Endometrium (tissue), 2 donors: ENCODE measurements around the gene CCDC136.

Experiments
- FAIRE-seq: peaks from 2 replicates; lab custom pipeline; 2012; peaks lifted over from hg19 to GRCh38; lab: Jason Lieb, UNC
- donor health status: control.
- donor health status: control.

CCDC136 gene

DNA sequence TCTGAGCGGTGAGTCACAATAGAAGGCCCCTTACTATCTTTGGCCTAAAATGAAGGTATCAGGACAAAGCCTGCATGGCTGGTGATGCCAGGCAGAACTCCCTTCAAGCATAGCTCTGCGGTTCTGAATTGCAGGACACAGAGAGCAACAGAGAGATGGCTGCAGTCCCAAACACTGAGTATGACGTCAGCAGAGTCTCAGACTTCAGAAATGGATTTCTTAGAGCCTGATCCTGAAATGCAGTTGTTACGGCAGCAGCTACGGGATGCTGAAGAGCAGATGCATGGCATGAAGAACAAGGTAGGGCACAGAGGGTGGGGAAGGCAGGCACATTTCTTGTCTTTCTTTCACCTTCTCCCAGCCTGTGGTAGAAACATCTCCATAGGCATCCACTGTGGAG, 13.5 kb downstream of the CCDC136 start:
- FAIRE-seq: no peak

DNA sequence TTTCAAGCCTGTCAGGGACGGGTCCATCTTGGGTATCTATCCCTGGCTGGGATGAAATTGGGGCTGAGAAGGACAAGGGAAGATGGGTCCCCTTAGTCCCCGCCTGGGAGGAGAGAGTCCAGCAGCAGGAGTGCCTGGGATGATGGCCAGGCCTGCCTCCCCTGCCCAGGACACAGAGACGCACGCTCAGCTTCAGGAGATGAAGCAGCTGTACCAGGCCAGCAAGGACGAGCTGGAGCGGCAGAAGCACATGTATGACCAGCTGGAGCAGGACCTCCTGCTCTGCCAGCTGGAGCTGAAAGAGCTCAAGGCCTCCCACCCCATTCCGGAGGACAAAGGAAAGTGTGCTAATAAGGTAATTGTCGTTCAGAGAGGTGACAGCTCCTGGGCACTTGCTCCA, 15.4 kb downstream of the CCDC136 start:
- FAIRE-seq: no peak

DNA sequence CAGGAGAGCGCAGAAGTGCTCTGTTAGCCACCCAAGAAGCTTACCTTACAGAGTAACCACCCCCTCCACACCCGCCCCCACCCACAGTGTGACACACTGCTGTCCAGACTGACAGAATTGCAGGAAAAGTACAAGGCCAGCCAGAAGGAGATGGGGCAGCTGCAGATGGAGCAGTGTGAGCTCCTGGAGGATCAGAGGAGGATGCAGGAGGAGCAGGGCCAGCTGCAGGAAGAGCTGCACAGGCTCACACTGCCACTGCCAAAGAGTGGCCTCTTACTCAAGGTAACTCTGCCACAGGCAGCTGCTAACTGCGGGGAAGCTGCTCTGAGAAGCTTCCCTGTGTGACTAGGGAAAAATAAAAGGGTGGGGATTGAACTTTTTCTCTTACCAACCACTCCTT, 17.6 kb downstream of the CCDC136 start:
- no peak for FAIRE-seq

DNA sequence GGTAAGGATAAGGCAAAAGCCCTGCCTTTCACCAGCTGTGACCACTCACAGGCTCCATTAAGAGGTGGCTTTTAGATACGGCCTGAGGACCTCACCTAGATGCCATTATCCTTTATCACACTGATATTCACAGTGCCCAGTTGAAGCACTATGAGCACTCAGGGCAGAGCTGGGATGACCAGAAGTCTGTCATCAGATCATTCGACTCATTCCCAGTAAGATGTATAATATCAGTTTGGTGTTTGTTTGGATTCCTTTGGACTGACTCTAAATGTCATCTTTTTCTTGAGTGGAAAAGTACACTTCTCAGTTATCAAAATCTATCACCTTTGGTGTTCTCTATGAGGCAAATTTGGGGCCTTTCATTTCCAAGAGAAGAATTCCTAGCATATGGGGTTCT, 18.7 kb downstream of the CCDC136 start:
- FAIRE-seq: no peak

DNA sequence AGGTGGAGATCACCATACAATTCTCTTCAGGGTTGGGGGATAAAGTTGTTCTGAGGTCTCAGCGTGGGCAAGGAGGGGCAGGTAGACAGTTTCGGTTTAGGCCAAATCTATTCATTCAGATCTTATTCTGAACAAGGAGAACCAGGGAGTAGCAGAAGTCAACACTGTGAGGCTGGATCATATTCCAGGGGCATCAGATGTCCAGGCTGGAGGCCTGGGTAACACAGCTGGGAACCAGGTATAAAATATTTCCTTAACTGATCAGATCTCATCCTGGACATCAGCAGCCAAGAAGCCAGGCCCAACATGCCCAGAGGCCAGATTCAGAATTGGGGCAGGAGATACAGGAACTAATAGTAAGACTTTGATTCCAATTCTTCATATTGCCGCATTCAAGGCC, 19.2 kb downstream of the CCDC136 start:
- FAIRE-seq: no peak

DNA sequence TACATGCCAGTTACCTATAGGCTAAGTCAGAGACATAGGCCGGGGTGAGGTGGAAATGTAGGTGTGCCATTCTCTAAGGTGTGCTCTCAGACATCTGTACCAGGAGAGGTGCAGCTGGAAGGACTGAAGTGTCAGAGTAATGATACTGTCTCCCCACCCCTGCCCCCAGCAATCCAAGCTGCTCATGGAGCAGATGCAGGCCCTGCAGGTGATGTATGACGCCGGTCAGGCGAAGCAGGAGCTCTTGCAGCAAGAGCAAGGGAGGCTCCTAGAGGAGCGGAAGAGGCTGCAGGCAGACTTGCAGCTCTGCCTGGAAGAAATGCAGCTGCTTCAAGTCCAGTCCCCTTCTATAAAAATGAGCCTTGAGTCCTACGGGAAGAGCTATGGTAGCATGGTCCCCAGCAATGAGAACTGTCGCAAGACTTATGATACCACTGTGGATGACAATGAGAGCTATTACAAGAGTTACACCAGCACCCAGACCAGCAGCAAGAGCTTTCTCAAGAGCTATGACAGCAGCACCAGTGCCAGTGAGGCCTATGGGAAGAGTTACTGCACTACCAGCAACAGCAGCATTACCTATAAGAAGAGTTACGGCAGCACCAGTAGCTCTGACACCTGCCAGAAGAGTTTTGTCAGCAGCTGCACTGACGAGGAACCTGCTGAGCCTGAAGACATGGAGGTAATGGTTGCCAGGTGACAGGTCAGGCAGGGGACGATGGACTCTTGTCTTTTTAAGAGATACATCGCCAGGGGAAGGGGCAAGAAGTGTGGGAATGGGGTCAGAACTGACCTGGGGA, 20.1 kb downstream of the CCDC136 start:
- FAIRE-seq: no peak

DNA sequence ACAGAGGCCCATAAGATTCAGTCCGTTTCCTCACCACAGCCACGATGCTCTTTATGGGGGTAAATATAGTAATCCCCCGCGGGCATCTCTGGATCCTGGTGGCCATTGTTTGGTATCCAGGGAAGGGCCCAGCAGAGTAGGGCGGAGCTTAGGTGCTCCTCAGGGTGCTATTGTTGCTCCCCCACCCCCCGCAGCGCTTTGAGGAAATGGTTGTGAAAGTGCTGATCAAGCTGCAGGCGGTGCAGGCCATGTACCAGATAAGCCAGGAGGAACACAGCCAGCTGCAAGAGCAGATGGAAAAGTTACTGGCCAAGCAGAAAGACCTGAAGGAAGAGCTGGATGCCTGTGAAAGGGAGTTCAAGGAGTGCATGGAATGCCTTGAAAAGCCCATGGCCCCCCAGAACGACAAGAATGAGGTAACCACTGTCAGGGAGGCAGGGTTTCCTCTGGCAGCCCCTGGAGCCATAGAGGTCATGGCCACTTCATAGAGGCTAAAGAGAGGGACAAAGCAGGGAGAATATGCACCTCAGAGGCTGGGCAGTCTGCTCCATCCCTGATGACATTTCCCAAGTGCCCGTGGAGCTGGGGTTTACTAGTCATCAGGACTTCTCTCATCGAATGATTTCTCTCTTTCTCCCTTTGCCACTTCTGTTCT, 20.9 kb downstream of the CCDC136 start:
- FAIRE-seq: no peak

DNA sequence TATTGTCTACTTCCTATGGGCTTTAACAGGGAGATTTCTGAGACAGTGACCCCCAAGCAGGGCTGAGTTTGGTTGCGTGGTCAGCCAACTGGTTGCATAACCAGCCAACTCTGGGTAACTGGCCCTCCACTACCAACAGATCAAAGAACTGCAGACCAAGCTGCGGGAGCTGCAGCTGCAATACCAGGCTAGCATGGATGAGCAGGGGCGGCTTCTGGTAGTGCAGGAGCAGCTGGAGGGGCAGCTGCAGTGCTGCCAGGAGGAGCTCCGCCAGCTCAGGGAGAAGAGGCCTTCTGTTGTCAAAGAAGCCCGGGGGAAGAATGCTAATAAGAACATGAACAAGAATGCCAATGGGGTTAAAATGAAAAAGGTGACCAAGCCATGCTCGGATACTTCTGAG, 22.7 kb downstream of the CCDC136 start:
- FAIRE-seq: no peak

DNA sequence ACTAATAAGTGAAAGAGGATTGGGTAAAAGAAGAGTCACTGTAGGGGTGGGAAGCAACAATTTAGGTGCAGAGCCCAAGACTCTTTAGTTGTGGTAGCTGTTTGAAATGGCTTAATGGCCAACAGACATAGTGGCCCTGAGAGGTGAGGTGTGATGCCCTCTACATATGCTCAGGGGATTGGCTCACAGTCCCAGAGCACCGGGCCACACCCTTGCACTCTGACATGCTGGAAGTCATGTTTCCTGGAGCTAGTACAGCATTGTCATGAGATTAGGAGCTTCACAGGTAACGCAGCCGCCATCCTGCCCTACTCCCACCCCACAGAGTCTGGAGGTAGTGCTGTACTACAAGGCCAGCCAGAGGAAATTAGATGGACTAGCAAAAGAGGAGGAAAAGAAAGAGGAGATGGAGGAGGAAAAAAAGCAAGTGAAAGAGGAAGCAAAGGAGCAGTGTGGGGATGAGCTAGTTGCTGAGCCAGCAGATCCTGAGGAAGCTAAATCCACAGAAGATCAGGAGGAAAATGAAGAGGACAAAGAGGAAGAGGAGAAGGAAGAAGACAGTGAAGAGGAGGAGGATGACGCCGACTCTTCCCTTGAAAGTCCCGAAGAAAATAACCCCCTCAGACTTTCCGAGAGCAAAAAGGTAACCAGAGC, 23.6 kb downstream of the CCDC136 start:
- FAIRE-seq: no peak

DNA sequence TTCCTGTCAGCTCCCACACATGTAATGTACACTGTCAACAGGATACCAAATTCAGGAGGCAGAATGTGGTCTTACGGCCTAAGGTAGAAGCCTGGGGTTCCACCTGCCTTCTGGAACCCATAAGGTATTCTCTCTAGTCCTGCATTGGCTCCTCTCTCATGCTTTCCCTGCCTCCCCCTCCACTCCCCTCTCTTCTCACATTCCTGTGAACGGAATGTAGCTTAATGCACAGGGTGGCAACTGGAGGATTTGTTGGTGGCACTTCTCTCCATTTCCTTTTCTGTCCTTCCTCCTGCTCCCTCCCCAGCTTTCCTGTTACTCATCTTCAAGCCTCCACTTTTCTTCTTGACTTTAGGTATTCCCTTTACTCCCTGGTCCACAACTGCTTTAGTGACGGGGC, 26.9 kb downstream of the CCDC136 start:
- no peak for FAIRE-seq

DNA sequence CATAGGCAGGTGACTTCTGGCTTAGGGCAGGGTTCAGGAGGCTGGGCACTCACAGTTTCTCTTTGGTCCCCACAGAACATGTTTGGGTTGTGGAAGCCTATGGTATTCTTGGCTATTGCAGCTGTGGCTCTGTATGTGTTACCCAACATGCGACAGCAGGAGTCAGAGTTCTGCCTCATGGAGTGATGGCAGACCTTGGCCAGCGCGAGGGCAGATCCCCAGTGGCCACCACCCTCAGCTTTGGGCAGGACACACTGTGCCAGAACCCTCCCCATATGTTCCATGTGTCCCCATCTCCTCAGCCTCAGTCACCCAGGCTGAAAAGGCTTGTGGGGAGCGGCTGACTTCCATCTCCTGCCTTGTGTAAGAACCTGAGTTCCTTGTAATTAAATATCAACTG, 30.0 kb downstream of the CCDC136 start:
- FAIRE-seq: no peak

DNA sequence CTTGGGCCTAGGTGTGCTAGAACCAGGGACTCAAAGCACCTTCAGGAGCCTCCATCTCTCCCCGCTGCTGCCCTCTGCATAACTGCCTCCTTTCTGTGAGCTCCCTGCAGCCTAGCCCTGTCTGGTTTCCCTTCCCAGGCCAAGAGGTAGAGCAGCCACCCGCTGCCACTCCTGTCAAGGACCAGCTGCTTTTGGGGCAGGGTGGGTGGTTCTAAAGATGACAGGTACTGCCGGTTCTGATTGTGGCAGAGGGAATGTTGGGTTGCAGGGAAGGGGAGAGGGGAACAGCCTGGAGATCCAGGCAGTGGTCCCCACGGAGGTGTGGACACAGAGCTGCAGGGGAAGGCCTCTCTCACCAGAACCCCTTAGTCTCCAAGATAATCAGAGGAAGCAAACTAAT, 34.7 kb downstream of the CCDC136 start:
- no peak for FAIRE-seq

DNA sequence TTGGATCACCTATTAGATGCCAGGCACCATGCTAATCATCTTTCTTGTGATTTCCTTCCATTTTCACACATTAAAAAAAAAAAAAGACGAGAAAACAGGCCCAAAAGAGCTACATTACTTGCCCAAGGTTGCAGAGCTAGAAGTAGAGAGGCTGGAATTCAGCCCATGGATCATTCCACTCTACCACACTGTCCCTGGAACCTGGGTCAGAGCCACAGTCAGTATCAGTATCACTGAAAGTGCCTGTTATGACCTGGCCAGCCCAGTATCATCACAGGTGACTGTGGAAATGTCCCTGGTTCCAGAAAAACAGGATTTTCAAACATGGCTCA, 35.1 kb downstream of the CCDC136 start:
- FAIRE-seq: no peak

DNA sequence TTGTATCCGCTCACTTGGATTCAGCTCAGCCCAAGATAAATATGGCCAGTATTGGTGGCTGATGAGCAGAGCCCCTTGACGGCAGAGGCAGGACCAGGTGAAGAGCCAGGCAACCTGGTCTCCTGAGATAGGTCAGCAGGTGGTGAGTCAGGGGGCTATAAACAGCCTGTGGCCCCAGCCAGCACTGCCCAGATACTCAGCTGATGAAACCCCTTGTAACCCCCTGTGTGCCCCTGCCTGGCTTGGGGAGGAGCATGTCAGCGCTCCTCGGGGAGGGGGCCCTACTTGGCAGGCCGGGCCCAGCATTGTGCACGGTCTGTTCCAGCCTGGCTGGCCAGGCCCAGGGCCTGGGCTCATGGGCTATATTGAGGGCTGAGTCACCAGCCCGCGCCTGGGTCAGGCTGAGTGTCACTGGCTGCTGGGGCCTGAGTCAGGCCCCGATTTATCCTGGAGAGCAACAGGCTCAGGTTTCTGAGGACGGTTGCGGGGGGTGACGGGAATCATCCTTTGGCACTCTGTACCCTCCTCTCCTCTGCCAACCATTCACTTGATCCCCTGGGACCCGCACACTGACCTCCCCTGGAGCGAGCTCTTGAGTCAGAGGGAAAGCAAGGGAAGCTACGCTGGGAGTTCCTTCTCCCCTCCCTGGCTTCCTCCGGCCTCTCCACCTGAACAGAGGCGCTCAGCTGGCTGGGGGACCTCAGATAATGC, 35.6 kb downstream of the CCDC136 start:
- FAIRE-seq: no peak

DNA sequence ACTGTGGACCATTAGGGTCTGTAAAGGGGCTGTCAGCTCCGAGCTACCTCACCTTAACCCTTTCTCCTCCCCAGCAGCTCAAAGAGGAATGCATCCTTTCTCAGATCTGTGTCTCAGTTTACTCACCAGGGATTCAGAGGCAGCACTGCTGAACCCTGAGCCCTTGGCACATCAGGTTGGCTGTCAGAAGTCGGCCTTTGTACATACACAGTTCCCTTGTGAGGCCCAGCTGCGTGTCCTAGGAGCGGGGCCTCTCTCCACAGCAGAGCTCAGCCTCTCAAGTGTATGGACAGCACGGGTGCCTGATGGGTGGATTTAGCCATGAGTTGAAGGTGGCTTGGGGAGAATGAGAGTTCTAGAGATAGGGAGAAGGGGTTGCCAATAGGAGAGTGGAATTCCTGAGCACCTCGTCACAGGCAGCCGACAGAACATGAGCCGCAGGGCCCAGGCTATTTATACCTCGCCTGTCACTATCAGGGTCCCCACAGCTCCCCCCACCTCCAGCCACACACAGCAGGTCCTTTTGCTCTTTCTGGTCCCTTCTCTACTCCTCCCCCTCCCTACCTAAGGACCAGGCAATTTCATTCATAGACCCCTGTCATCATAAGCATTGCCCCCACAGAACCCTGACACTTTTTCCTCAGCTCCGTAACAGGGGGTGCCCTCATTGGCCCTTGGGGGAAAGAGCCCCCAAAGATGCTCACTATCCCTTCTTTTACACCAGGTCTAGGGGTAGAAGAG, 36.4 kb downstream of the CCDC136 start:
- no peak for FAIRE-seq

DNA sequence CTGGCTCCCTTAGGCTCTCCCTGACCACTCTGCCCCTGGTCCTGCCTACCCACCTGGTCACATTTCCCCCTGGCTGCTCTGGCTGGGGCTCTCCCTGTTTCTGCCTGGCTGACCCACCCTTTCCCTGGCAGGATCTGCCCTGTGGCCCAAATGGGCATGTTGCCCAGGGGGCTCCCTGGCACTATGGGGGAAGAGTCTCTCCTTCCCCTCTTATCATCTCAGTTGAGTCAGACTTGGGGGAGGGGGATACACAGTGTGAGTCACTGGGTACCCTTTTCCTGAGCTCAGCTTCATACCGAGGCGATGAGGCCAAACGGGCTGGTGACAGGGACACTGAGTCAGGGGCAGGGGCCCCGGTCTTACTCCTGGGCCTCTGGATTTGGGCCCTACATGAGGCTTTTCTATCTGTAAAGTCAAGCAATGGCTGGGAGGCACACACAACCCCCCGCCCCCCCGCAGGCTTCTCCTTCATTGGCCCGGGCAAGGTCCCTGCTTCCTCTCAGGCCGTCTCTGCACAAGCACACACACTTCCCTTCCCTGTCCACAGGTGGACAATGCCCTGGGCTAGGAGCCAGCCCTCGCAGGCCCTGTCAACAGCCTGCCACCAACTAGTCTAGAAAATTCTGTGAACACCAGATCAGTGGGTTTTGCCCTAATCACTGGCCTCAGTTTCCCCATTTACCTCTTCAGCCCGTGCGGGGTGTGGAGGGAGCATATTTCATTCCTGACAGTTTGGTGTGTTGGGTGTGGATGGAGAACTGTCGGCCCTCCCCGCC, 37.8 kb downstream of the CCDC136 start:
- FAIRE-seq: no peak

DNA sequence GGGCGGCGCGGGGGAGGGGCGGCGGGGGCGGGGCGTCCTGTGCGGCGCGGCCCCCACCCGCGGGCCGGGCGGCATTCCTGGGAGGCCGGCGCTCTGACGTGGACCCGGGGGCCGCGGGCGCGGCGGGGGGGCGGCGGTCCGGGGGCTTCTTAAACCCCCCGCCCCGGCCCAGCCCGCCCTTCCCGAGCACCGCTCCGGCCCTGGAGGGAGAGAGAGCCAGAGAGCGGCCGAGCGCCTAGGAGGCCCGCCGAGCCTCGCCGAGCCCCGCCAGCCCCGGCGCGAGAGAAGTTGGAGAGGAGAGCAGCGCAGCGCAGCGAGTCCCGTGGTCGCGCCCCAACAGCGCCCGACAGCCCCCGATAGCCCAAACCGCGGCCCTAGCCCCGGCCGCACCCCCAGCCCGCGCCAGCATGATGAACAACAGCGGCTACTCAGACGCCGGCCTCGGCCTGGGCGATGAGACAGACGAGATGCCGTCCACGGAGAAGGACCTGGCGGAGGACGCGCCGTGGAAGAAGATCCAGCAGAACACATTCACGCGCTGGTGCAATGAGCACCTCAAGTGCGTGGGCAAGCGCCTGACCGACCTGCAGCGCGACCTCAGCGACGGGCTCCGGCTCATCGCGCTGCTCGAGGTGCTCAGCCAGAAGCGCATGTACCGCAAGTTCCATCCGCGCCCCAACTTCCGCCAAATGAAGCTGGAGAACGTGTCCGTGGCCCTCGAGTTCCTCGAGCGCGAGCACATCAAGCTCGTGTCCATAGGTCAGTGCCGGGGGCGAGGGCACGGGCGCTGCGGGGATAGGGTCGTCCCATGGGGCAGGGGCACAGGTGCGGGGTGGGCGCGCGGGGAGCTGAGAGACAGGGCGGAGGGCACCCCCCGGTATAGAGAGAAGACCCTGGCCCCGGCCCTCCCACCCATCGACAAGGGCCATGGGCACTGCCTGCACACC, 38.7 kb downstream of the CCDC136 start, which contains the start of gene FLNC:
FLNC (plus strand) TSS at position 176 of the 947 bp plus-strand sequence; CDS start at position 408, 232 bp downstream.
- FAIRE-seq: no peak

DNA sequence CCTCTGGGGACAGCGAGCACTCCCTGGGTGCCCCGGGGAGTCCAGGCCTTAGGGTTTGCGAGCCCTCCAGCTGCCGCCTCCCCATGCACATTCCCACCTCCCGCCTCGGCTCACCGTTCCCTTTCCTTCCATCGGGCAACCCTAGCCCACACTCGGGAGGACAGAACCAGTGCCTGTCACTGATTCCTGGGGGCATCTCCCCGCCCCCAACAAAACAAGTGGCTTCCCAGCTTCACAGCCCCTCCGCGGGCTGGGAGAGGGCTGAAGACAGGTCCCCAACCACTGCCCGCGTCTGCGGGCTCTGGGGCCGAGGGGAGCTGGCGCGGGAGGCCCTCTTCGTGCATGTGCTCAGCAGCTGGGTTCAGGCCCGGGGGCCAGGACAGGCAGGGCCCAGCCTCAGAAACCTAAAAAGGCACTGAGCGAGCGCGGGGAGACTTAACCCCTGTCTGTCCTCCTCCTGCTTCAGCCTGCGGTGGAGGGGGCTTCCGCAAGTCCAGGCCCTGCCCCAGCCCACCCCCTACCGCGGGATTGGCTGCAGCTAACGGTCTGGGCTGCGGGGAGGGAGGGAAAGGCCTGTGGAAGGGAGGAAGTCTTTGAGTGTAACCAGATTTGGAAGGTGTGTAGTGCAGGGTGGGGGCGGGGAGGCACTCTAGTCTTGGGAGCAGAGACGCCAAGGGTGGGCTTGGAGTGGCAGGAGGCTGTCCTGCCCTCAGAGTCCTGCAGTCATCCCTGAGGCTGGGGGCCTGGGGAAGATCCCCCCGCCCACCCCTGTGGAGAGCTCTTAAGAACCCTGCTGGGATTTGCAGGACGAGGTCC, 39.6 kb downstream of the CCDC136 start:
- FAIRE-seq: no peak
